ENCODE results near the gene IPO11.
"Not testable (repeated sequence)": the region's sequence is repeated elsewhere in the genome, so short reads cannot be mapped to it uniquely, and the experiment has no call there.

IPO11 gene

GRCh38 chr5:62596691-62597090, 184.1 kb downstream of the IPO11 start:
- no peak for DNase-seq

DNA sequence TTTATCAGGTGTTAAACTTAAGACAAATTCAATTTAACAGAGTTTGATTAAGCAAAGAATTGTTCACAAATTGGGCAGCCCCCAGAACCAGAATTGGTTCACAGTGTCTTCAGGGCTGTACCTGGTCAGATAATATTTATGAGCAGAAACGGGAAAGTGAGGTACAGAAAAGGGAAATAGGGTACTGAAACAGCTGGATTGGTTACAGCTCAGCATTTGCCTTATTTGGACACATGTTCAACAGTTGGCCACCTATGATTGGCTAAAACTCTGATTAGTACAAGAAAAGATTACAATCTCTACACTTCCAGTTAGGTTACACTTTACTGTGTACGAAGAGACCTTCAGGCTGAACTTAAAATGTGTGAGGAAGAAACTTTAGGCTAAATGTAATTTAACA, 184.8 kb downstream of the IPO11 start:
- no peak for DNase-seq

DNA sequence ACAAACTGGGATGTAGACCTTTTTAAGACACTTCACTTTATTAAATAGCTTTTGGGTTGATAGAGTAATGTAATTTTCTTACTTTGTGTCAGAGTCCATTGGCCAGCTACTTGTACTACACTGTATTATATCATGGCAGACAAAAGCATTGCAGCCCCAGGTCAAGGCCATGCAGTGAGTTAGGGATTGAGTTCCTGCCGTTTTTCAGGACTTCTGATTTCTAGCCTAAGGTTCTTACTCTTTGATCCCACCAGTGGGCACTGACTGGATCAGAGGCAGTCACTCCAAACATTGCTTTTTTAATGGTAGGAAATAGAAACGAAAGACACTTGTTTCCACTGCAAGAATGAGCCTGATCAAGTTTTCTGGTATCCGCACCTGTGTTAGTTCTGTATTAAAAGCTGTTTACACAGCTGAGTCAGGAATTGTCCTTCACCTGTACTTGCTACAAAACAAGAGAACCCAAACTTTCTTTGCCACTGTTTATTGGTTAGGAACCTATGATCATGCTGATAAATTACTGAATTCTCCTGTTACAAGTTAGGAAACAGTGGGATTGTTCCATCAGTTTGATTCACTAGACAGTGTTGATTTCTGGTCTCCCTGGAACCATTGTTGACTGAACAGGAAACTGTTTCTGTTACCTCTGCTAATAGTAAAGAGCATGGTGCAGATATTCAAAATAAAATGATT, 188.1 kb downstream of the IPO11 start:
- DNase-seq: no peak

DNA sequence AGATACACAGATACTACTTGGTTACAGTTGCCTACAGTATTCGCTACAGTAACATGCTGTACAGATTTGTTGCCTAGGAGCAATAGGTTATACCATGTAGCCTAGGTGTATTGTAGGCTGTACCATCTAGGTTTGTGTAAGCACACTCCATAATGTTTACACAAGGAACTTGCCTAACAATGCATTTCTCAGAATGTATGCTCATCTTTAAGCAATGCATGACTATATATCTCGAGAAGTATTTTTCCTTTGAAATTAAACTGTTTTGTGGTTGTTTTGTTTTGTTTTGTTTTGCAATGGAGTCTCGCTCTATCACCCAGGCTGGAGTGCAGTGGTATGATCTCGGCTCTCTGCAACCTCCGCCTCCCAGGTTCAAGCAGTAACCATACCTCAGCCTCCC, 191.4 kb downstream of the IPO11 start:
- DNase-seq: no peak

- no peak for DNase-seq
Observed at GRCh38 chr5:62605638-62606037, 193.1 kb downstream of the IPO11 start.

DNA sequence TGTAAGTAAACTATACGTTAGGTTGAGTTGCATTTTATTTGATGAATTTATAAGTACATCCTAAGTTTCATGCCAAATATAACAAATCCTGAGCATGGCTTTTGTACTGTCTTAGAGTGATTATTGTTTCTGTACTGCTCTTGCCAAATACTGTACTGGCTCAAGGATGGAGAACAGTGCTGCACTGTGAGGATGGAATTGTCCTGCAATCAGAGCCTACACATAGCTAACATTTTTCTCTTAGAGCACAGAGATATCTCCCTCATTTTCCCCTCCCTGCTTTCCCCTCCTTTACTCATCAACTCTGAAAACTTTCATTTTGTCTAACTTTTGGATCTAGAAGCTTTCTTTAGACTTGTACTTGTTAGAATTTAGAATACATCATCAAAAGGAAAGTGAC, 194.3 kb downstream of the IPO11 start:
- DNase-seq: no peak

- DNase-seq: no peak
Observed at GRCh38 chr5:62607615-62608014, 195.1 kb downstream of the IPO11 start.

GRCh38 chr5:62608529-62609511, 196.3 kb downstream of the IPO11 start:
- peak in 1 of 56 donors; percentile 3 for DNase-seq

DNA sequence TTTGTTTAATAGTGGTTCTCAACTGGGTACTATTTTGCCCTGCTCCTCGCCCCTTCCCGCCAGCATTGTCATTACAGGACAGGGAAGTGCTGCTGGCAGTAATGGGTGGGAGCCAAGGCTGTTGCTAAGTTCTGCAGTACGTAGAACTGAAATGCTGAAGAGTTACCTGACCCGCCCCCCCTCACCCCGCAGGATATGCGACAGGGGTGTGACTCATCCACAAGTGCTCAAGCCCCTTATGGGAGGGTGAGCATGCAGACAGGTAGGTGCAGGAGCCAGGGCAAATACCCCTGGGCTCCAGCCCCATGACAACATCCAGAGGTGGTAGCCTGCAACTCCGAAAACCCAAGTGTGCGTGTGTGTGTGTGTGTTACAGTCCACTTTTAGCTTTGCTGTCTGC, 201.8 kb downstream of the IPO11 start:
- no peak for DNase-seq

- no peak for DNase-seq
Observed at GRCh38 chr5:62616615-62617277, 204.2 kb downstream of the IPO11 start.

GRCh38 chr5:62617943-62618342, 205.4 kb downstream of the IPO11 start:
- no peak for DNase-seq

- DNase-seq: no peak
Observed at GRCh38 chr5:62620761-62621160, 208.2 kb downstream of the IPO11 start.

DNA sequence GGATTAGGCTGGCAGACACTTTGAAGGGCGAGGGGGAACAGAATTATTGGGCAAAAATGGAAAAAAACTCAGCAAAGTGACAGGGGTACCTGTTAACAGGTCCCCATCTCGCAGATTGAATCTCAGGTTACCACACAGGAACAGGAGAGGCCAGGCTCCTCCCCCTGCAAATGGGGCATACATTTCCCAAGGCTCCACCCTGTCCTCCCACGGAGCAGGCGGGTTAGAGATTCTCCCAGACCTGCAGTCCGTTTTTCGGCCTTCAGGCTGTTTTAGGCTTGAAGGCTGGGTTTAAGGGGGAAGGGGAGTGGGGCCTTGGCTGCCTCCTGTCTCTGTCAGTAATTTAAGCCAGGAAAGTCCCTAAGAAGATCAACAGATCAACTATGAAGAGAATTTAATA, 208.7 kb downstream of the IPO11 start:
- DNase-seq: no peak

- no peak for DNase-seq
Observed at GRCh38 chr5:62623271-62623670, 210.7 kb downstream of the IPO11 start.

DNA sequence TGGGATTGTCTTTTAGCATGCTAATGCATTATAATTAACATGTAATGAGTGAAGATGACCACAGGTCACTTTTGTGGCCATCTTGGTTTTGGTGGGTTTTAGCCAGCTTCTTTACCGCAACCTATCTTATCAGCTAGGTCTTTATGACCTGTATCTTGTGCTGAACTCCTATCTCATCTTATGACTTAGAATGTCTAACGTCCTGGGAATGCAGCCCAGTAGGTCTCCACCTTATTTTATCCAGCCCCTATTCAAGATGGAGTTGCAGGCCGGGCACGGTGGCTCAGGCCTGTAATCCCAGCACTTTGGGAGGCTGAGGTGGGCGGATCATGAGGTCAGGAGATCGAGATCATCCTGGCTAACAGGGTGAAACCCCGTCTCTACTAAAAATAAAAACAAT, 211.9 kb downstream of the IPO11 start:
- DNase-seq: not testable (repeated sequence)

DNA sequence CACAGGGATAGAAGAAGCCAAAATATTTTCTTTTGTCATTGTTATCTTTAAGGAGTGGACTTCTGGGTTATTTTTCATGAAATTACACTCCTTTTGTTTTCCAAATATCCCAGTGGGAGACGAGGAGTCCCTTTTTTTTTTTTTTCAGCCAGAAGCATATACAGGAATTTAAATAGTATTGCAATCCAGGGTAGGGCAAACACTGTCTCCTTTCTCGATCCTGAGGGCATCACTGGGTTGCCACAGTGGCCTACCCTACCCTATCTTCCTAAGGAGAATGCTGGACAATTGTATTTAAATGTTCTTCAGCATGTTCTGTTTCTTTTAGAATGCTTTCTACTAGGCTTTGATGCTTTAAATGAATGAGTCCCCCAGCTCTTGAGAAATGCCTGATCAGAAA, 214.0 kb downstream of the IPO11 start:
- no peak for DNase-seq

- DNase-seq: no peak
Observed at GRCh38 chr5:62627121-62627520, 214.6 kb downstream of the IPO11 start.

DNA sequence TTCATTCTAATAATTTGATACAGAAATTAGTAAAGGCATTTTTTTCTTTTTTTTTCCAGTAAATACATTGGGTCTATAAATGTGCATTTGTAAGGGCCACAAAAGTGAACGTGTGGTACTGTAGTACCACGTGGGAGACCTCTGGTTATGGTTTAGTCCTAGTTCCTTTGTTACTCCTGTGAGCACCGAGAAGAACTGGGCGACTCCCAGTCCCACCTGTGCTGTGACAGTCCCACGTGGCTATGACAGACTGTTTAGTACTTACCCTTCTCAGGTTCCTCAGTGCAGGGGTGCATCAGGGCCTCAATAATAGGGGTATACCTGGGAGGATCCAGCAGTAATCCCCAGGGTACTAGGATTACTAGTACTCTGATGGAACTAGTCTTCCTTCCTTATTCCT, 215.3 kb downstream of the IPO11 start:
- DNase-seq: no peak

DNA sequence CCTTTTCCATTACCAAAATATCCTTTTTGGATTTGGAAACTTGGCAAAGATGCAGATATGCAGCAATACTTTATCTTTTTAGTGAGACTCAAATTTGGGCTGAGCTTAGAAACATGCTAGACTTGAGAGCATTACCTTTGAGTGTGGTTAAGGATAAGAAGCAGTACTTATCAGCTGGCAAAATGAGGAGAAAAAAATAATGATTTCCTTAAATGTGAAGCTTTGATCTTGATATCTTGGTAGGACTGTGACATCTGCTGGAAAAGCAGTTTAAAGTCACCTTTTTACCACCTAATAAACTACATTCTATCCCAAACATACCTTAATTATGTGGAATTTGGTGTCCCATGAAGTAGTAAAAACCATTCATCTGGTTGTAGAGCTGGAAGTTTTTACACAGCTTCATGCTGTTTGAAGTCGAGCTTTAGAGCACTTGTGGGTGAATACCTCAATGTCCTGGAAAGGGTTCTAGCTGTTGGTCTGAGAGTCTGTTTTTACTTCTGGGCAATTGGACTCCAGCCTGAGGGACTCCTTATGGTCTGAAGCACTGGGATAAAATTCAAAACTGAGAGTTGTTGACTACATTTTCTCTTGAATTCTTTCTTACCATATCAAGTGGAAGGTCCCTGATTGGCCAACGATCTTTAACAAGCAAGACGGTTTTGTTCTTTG, 219.5 kb downstream of the IPO11 start:
- DNase-seq: no peak

DNA sequence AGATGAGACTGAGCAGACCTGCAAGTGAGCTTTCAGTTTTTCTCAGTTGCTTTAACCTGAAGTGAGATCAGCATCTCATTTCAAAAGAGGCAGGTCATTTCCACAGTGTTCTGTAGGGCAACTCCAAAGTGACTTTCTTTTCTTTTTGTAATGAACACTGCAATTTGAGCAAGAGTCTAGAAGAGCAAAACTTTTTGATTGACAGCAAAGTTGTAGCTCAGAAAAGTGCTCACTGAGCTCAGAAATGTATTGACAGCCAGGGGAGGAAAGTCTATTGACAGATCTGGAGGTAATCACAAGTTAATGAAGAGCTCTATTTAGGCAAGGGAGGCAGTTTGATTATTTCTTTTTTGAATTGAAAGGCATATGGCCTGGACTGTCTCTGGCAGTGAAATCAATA, 220.7 kb downstream of the IPO11 start:
- no peak for DNase-seq

DNA sequence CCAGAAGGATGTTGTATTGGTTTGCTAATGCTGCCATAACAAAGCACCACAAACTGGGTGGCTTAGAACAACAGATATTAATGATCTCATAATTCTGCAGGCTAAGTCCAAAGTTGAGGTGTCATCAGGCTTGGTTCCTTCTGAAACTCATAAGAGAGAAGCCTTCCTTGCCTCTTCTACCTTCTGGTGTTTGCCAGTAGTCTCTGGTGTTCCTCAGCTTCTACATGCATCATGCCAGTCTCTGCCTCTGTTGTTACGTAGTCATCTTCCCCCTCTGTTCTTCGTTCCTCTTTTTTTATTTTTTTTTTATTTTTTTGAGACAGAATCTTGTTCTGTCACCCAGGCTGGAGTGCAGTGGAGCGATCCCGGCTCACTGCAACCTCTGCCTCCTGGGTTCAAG, 227.9 kb downstream of the IPO11 start:
- no peak for DNase-seq

- no peak for DNase-seq
Observed at GRCh38 chr5:62642468-62642867, 229.9 kb downstream of the IPO11 start.

Data from nucleus accumbens (tissue), 56 donors.